GM18870 (cell line): Measurements from ENCODE around the gene ZNF573.
A peak's percentile ranks its signal among the peaks of the same experiment; 100 is the strongest.
"Not testable (repeated sequence)": the region's sequence is repeated elsewhere in the genome, so short reads cannot be mapped to it uniquely, and the experiment has no call there.

Source experiments
- ATAC-seq: cut with Tn5 transposase; IDR thresholded peaks from one replicate; pipeline ENCODE4 v1.9.1; 2021; ENCODE audit warnings: moderate library complexity; ENCODE audit not compliant: unreplicated experiment

ZNF573 gene

GRCh38 chr19:37779127-37780005 lies at the start of gene ZNF573:
Gene ZNF573 (minus strand): TSS chr19:37779586. CDS start chr19:37773729, 5,857 bp downstream.
- ATAC-seq = no peak

DNA sequence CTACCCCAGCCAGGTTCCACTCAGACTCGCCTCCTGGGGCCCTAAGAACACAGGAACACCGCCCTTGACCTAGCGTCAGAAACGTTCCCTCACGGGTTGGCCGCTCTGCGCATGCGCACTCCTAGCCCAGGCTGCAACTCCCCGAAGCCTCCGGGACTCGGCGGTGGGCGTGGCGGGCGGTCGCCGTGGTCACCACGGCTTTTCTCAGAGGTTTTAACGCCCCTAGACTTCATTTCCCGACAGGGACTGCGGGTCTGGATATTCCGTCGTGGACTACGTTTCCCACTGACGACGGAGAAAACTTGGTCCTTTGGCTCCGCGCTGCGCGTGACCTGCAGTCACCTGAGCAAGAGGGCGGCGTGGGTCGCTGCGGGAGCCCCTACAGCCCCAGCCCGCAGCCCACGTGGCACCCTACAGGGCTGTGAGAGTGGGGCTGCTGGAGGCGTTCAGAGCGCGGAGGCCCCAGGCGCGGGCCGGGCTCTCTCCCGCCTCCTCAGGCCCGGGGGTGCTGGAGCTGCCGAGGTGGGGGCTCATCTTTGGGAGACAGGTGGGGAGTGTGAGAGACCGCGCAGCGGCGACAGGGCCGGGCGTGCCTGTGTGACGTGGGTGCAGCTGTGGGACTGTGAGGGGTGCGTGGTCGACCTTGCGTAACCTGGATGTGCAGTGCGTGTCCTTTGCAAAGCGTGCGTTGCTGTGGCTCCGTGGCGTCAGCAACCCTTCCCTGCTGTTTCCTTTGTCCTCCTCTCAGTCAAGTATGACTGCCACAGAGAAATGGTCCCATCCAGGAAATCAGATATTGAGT lies 38.0 kb upstream of the ZNF573 start:
- no peak for ATAC-seq

- ATAC-seq = not testable (repeated sequence)
These were observed 36.2 kb upstream of the ZNF573 start for GRCh38 chr19:37815611-37816010.

DNA sequence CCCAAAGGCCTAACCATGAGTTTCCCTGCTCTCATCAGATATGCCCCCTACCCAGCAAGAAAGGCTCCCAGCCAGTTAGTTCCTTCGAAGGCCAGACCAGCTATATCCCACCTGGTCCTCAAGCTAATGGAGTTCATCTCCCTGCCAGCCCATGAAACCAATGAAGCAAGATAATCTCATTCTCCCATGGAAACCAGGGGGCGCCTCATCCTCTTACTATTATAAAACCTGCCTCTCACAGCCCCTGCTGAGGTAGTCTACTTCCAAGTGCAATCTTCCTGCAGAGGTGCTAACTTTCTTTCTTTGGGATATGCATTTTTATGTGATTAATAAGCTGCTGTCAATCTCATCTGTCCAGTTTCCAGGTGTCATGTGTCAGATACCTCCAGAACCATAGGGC lies 34.0 kb upstream of the ZNF573 start:
- no peak for ATAC-seq

- ATAC-seq = no peak
These were observed 30.0 kb upstream of the ZNF573 start for GRCh38 chr19:37809366-37809765.

DNA sequence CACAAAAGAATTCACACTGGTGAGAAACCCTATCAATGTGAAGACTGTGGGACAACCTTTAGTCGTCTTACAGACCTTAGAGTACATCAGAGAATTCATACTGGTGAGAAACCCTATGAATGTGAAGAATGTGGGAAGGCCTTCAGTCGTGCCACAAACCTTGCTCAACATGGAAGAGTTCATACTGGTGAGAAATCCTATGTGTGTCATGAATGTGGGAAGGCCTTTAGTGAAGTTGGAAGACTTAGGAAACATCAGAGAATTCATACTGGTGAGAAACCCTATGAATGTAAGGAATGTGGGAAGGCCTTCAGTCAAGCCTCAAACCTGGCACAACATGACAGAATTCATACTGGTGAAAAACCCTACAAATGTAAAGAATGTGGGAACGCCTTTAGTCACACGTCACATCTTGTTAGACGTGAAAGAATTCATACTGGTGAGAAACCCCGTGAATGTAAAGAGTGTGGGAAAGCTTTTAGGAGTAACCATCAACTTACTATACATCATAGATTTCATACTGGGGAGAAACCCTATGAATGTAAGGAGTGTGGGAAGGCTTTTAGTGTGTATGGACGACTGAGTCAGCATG lies 24.0 kb upstream of the ZNF573 start:
- ATAC-seq = no peak

DNA sequence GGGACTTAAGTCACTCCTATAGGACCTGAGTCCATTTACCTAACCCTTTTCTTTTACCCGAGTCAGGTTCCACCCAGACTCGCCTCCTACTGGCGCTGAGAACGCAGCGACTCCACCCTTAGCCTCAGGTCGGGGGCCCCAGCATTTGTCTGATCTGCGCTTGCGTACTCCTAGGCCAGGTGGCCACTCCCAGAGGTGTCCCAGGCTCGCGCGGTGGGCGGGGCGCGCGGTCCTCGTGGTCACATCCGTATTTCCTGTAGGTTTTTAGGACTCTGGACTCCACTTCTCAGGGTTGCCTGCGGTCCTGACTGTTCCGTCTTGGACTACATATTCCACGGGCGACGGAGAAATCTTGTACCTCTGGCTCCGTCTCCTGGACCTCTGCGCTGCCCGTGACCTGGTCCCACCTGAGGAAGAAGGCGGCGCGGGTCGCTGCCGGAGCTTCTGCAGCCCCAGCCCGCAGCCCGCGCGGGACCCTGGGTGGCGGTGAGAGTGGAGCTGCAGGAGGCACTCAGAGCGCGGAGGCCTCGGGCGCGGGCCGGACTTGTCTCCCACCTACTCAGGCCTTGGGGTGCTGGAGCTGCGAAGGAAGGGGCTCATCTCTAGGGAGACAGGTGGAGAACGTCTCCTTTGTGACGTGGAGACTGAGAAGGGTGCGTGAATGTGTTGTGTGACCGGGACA lies 11.0 kb upstream of the ZNF573 start:
- ATAC-seq = no peak

GRCh38 chr19:37778613-37779126 lies 716 bp downstream of the ZNF573 start:
- no peak for ATAC-seq

- ATAC-seq = no peak
These were observed 8.4 kb downstream of the ZNF573 start for GRCh38 chr19:37770985-37771384.

DNA sequence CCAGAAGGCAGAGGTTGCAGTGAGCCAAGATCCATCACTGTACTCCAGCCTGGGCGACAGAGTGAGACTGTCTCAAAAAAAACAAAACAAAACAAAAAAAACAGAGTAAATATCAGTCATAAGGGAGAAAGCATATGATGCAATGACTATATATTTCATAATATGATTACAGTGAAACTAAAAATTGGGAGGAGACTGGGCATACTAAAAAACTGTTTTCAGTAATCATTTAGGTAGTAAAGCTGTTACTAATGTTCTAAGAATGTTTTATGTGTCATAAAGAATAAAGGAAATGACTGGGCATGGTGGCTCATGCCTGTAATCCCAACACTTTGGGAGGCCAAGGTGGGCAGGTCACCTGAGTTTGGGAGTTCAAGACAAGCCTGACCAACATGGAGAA lies 15.9 kb downstream of the ZNF573 start:
- ATAC-seq = no peak

DNA sequence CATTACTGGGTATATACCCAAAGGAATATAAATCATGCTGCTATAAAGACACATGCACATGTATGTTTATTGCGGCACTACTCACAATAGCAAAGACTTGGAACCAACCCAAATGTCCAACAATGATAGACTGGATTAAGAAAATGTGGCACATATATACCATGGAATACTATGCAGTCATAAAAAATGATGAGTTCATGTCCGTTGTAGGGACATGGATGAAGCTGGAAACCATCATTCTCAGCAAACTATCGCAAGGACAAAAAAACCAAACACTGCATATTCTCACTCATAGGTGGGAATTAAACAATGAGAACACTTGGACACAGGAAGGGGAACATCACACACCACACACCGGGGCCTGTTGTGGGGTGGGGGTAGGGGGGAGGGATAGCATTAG lies 21.7 kb downstream of the ZNF573 start:
- not testable (repeated sequence) for ATAC-seq

- ATAC-seq = no peak
These were observed 41.0 kb downstream of the ZNF573 start for GRCh38 chr19:37738371-37738770.

- no peak for ATAC-seq
These were observed 54.2 kb downstream of the ZNF573 start for GRCh38 chr19:37725181-37725580.

DNA sequence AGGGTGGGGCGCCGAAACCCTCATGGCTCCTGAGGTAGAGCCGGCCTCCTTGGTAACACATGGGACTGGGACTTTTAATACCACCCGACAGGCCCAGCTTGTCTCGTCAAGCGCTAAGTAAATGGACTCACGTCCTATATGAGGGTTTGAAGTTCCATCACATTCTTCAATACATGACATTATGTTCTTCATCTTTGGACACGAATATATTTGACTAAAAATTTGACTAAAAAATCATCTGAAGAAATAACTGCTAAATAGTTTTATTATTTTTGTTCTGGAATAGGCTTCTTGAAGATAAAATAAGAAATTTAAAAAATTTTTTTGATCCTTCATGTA lies 59.5 kb downstream of the ZNF573 start:
- no peak for ATAC-seq

GRCh38 chr19:37719111-37719926 lies 60.1 kb downstream of the ZNF573 start, which contains the start of gene ZNF607:
Gene ZNF607 (minus strand): TSS chr19:37719761. CDS start chr19:37711618, 8,143 bp downstream.
- peak; percentile 64 for ATAC-seq

DNA sequence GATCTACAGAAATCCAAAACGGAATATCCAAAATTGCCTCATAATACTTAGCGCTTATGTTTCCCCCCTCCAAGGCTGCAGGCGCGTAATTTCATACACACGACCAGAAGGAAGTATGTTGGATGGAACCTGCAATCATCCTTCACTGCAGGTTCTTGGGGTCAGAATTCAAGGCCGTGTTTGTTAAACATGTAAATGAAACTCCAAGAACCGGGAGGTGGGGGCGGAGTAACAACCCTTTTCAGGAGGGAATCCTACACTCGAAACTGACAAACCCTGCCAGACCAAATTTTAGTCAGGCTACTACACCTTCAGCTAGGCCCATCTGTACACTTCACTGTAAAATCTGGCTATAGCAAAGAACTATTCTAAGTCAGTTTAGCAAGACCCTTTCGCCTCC lies 61.1 kb downstream of the ZNF573 start:
- no peak for ATAC-seq

DNA sequence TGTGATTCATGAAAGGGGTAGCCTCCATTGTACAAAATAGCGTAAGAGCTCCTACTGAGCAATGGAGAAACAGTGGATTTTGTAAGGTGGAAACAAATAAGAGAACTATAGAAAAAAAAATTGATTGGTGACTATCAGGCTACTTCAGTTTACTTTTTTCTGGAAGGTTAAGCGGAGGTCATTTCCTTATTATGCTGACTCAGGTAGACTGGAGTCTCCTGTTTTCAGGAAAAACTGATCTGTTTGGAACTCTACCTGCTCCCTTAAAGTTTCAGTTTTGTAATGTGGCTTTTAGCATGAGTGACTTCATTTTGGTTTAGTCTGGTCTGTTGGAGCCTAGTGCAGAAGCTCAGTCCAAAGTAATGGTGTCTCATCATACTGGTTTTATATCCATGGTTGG lies 63.2 kb downstream of the ZNF573 start:
- no peak for ATAC-seq

DNA sequence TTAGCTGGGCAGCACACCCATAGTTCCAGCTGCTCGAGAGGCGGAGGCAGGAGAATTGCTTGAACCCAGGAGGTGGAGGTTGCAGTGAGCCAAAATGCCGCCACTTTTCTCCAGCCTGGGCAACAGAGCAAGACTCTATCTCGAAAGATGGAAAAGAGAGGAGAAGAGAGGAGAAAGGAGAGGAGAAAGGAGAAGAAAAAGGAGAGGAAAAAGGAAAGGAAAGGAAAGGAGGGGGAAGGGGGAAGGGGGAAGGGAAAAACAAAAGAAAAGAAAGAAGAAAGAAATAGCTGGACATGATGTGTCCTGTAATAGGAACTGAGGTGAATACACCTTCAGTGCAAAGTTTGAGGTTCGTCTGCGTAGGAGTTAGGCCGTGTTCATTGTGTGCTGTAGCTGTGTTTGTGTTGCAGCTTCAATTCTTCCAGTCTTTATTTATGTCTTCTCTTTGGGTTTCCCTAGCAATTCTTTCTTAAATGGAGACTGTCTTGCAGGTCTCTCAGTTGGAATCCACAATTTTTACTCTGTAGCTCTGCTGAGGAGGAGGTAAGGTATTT lies 73.3 kb downstream of the ZNF573 start:
- no peak for ATAC-seq

DNA sequence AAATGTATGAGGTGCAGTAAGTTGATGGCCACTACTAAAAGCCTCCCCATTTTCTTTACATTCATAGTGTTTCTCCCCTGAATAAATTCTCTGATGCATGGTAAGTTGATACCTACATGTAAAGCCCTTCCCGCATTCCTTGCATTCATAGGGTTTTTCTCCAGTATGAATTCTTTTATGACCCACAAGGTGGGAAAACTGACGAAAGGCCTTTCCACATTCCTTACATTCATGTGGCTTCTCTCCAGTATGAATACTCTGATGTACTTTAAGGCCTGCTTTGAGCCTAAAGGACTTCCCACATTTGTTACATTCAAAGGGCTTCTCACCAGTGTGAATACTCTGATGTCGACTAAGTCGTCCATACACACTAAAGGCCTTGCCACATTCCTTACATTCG lies 80.3 kb downstream of the ZNF573 start:
- ATAC-seq = no peak

DNA sequence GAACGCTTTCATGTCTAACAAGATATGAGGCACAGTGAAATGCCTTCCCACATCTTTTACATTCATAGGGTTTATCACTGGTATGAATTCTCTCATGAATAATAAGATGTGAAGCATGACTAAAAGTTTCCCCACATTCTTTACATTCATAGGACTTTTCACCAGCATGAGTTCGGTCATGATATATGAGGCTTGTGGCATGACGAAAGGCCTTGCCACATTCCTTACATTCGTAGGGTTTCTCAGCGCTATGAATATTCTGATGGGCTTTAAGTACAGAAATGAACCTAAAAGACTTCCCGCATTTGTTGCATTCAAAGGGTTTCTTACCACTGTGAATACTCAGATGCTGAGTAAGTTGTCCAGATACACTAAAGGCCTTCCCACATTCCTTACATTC lies 81.2 kb downstream of the ZNF573 start:
- ATAC-seq = no peak
